ENCODE results near the gene CAPZB. TPM values are rescaled to one million over a fixed set of nuclear protein-coding genes. Genes with fewer than 3 reads are reported as not detected.
"Not testable (repeated sequence)": the region's sequence is repeated elsewhere in the genome, so short reads cannot be mapped to it uniquely, and the experiment has no call there.

Gene CAPZB
- total and polyA plus RNA-seq, 4 donors, result 230 to 297 (median 272) TPM

GRCh38 chr1:19505693-19506457 is 20.5 kb upstream of the CAPZB start:
- H3K27ac ChIP-seq (ENCODE audit: low read depth in 1 of 2, low read length in 2 of 2), result no peak overlapping the region
- no peaks in the 10 kb centered on the region for H3K27me3 ChIP-seq (ENCODE audit: control insufficient read depth in 1 of 2, insufficient read depth in 2 of 2, low read length in 1 of 2)
- intact Hi-C loops (cut with DNase I), result no loop called here
- no peaks in the 10 kb centered on the region for H3K9me3 ChIP-seq (ENCODE audit: control insufficient read depth, low read length)
- H3K4me3 ChIP-seq (ENCODE audit: low read length in 2 of 2), result no peak overlapping the region
- DNase-seq, result peak in 1 of 2 donors; percentile 69
- ATAC-seq (ENCODE audit: low FRiP score), result peak; percentile 76
- no peaks in the 10 kb centered on the region for H3K4me1 ChIP-seq (ENCODE audit: control insufficient read depth in 1 of 2, insufficient read depth in 2 of 2, low read length in 2 of 2)
- WGBS, 2 donors, result 84 to 87% methylated on average over 11 of the region's 11 CpGs
- H3K36me3 ChIP-seq (ENCODE audit: control insufficient read depth in 1 of 2, insufficient read depth in 2 of 2, low read length in 1 of 2), result no peaks in the 10 kb centered on the region

GRCh38 chr1:19504796-19505692 is 19.7 kb upstream of the CAPZB start:
- intact Hi-C loops (cut with DNase I), result no loop called here
- Histone ChIP-seq H3K27me3 (ENCODE audit: control insufficient read depth in 1 of 2, insufficient read depth in 2 of 2, low read length in 1 of 2) (no peaks in the 10 kb centered on the region), H3K27ac (ENCODE audit: low read depth in 1 of 2, low read length in 2 of 2) (no peak overlapping the region), H3K9me3 (ENCODE audit: control insufficient read depth, low read length) (no peaks in the 10 kb centered on the region), H3K4me1 (ENCODE audit: control insufficient read depth in 1 of 2, insufficient read depth in 2 of 2, low read length in 2 of 2) (no peaks in the 10 kb centered on the region), H3K36me3 (ENCODE audit: control insufficient read depth in 1 of 2, insufficient read depth in 2 of 2, low read length in 1 of 2) (no peaks in the 10 kb centered on the region), H3K4me3 (ENCODE audit: low read length in 2 of 2) (no peak overlapping the region)
- 27 to 36% methylated on average over 6 of the region's 6 CpGs for WGBS, 2 donors
- peak; percentile 85 for ATAC-seq (ENCODE audit: low FRiP score)
- no peak for DNase-seq

GRCh38 chr1:19502284-19502683 is 16.9 kb upstream of the CAPZB start:
- H3K9me3 ChIP-seq (ENCODE audit: control insufficient read depth, low read length); H3K27me3 ChIP-seq (ENCODE audit: control insufficient read depth in 1 of 2, insufficient read depth in 2 of 2, low read length in 1 of 2); H3K36me3 ChIP-seq (ENCODE audit: control insufficient read depth in 1 of 2, insufficient read depth in 2 of 2, low read length in 1 of 2): not testable (repeated sequence)

GRCh38 chr1:19499887-19500286 is 14.5 kb upstream of the CAPZB start:
- H3K4me1 ChIP-seq (ENCODE audit: control insufficient read depth in 1 of 2, insufficient read depth in 2 of 2, low read length in 2 of 2); intact Hi-C loops (cut with DNase I); H3K27me3 ChIP-seq (ENCODE audit: control insufficient read depth in 1 of 2, insufficient read depth in 2 of 2, low read length in 1 of 2); ATAC-seq (ENCODE audit: low FRiP score); H3K27ac ChIP-seq (ENCODE audit: low read depth in 1 of 2, low read length in 2 of 2); DNase-seq; H3K9me3 ChIP-seq (ENCODE audit: control insufficient read depth, low read length); H3K36me3 ChIP-seq (ENCODE audit: control insufficient read depth in 1 of 2, insufficient read depth in 2 of 2, low read length in 1 of 2); H3K4me3 ChIP-seq (ENCODE audit: low read length in 2 of 2): not testable (repeated sequence)
- WGBS, 2 donors, result 89 to 95% methylated on average over 2 of the region's 2 CpGs

More at GRCh38 chr1:19502284-19502683, 16.9 kb upstream of the CAPZB start:
- H3K4me1 ChIP-seq (ENCODE audit: control insufficient read depth in 1 of 2, insufficient read depth in 2 of 2, low read length in 2 of 2); ATAC-seq (ENCODE audit: low FRiP score); H3K4me3 ChIP-seq (ENCODE audit: low read length in 2 of 2); H3K27ac ChIP-seq (ENCODE audit: low read depth in 1 of 2, low read length in 2 of 2); DNase-seq; intact Hi-C loops (cut with DNase I): not testable (repeated sequence)
- 94 to 97% methylated on average over 6 of the region's 6 CpGs for WGBS, 2 donors

- H3K9me3 ChIP-seq (ENCODE audit: control insufficient read depth, low read length); H3K4me1 ChIP-seq (ENCODE audit: control insufficient read depth in 1 of 2, insufficient read depth in 2 of 2, low read length in 2 of 2); H3K27ac ChIP-seq (ENCODE audit: low read depth in 1 of 2, low read length in 2 of 2); H3K27me3 ChIP-seq (ENCODE audit: control insufficient read depth in 1 of 2, insufficient read depth in 2 of 2, low read length in 1 of 2); H3K36me3 ChIP-seq (ENCODE audit: control insufficient read depth in 1 of 2, insufficient read depth in 2 of 2, low read length in 1 of 2); ATAC-seq (ENCODE audit: low FRiP score); intact Hi-C loops (cut with DNase I); DNase-seq; H3K4me3 ChIP-seq (ENCODE audit: low read length in 2 of 2): not testable (repeated sequence)
- WGBS, 2 donors, result 64 to 93% methylated on average over 4 of the region's 4 CpGs
Observed at GRCh38 chr1:19497443-19497842, 12.1 kb upstream of the CAPZB start.

- no peak for ATAC-seq (ENCODE audit: low FRiP score)
- 78 to 85% methylated on average over 1 of the region's 1 CpG for WGBS, 2 donors
- intact Hi-C loops (cut with DNase I), result no loop called here
Observed at GRCh38 chr1:19496527-19496874, 11.2 kb upstream of the CAPZB start.

GRCh38 chr1:19495799-19496526 is 10.6 kb upstream of the CAPZB start:
- Histone ChIP-seq H3K36me3 (ENCODE audit: control insufficient read depth in 1 of 2, insufficient read depth in 2 of 2, low read length in 1 of 2) (no peaks in the 10 kb centered on the region), H3K27ac (ENCODE audit: low read depth in 1 of 2, low read length in 2 of 2) (peak overlapping the region in 1 of 2 donors; percentile 33), H3K4me1 (ENCODE audit: control insufficient read depth in 1 of 2, insufficient read depth in 2 of 2, low read length in 2 of 2) (peaks cover 0 to 3% of the 10 kb centered on the region in 2 donors), H3K4me3 (ENCODE audit: low read length in 2 of 2) (no peak overlapping the region), H3K9me3 (ENCODE audit: control insufficient read depth, low read length) (no peaks in the 10 kb centered on the region), H3K27me3 (ENCODE audit: control insufficient read depth in 1 of 2, insufficient read depth in 2 of 2, low read length in 1 of 2) (no peaks in the 10 kb centered on the region)
- 10 to 26% methylated on average over 3 of the region's 3 CpGs for WGBS, 2 donors
- no peak for ATAC-seq (ENCODE audit: low FRiP score)
- no peak for DNase-seq
- intact Hi-C loops (cut with DNase I), result no loop called here

More at GRCh38 chr1:19496527-19496874, 11.2 kb upstream of the CAPZB start:
- H3K27me3 ChIP-seq (ENCODE audit: control insufficient read depth in 1 of 2, insufficient read depth in 2 of 2, low read length in 1 of 2), result no peaks in the 10 kb centered on the region
- no peaks in the 10 kb centered on the region for H3K9me3 ChIP-seq (ENCODE audit: control insufficient read depth, low read length)
- no peaks in the 10 kb centered on the region for H3K36me3 ChIP-seq (ENCODE audit: control insufficient read depth in 1 of 2, insufficient read depth in 2 of 2, low read length in 1 of 2)
- DNase-seq, result no peak
- H3K4me1 ChIP-seq (ENCODE audit: control insufficient read depth in 1 of 2, insufficient read depth in 2 of 2, low read length in 2 of 2), result peaks cover 0 to 3% of the 10 kb centered on the region in 2 donors
- no peak overlapping the region for H3K4me3 ChIP-seq (ENCODE audit: low read length in 2 of 2)
- no peak overlapping the region for H3K27ac ChIP-seq (ENCODE audit: low read depth in 1 of 2, low read length in 2 of 2)

- WGBS, 2 donors, result 86 to 96% methylated on average over 11 of the region's 11 CpGs
Observed at GRCh38 chr1:19495000-19495656, 9.8 kb upstream of the CAPZB start.

More at GRCh38 chr1:19495000-19495656, 9.8 kb upstream of the CAPZB start:
- H3K36me3 ChIP-seq (ENCODE audit: control insufficient read depth in 1 of 2, insufficient read depth in 2 of 2, low read length in 1 of 2), result no peaks in the 10 kb centered on the region
- DNase-seq (no peak), ATAC-seq (ENCODE audit: low FRiP score) (peak; percentile 38)
- no peaks in the 10 kb centered on the region for H3K27me3 ChIP-seq (ENCODE audit: control insufficient read depth in 1 of 2, insufficient read depth in 2 of 2, low read length in 1 of 2)
- no peak overlapping the region for H3K4me3 ChIP-seq (ENCODE audit: low read length in 2 of 2)
- peaks cover 0 to 3% of the 10 kb centered on the region in 2 donors for H3K4me1 ChIP-seq (ENCODE audit: control insufficient read depth in 1 of 2, insufficient read depth in 2 of 2, low read length in 2 of 2)
- H3K9me3 ChIP-seq (ENCODE audit: control insufficient read depth, low read length), result no peaks in the 10 kb centered on the region
- intact Hi-C loops (cut with DNase I), result loop anchor here in 1 of 2 donors (5.0 kb wide), 2 partner anchors 103 to 147 kb away; partner anchors contain the start of gene NBL1
- no peak overlapping the region for H3K27ac ChIP-seq (ENCODE audit: low read depth in 1 of 2, low read length in 2 of 2)

Data from aorta (tissue), 5 donors.